HG03457 (cell line): Measurements from ENCODE around the gene ADNP.

ENCODE experiments used
- ATAC-seq: cut with Tn5 transposase; IDR thresholded peaks from one replicate; pipeline ENCODE4 v1.9.1; 2021; ENCODE audit warnings: moderate number of reproducible peaks; ENCODE audit not compliant: unreplicated experiment

The ADNP gene

GRCh38 chr20:50874111-50874757 is 57.0 kb downstream of the ADNP start:
- ATAC-seq, result no peak

GRCh38 chr20:50873585-50873984 is 57.7 kb downstream of the ADNP start:
- ATAC-seq, result no peak

GRCh38 chr20:50872560-50873425 is 58.4 kb downstream of the ADNP start:
- ATAC-seq, result no peak

- ATAC-seq, result no peak
Measured at GRCh38 chr20:50870561-50871161, 60.6 kb downstream of the ADNP start.

GRCh38 chr20:50868509-50869495 is 62.4 kb downstream of the ADNP start:
- ATAC-seq, result no peak

- ATAC-seq, result no peak
Measured at GRCh38 chr20:50867805-50868204, 63.4 kb downstream of the ADNP start.

- no peak for ATAC-seq
Measured at GRCh38 chr20:50866831-50867230, 64.4 kb downstream of the ADNP start.

- ATAC-seq, result no peak
Measured at GRCh38 chr20:50866036-50866685, 65.1 kb downstream of the ADNP start.

- ATAC-seq, result no peak
Measured at GRCh38 chr20:50865591-50865990, 65.6 kb downstream of the ADNP start.

- no peak for ATAC-seq
Measured at GRCh38 chr20:50865114-50865513, 66.1 kb downstream of the ADNP start.

- ATAC-seq, result no peak
Measured at GRCh38 chr20:50862546-50862945, 68.7 kb downstream of the ADNP start.

- no peak for ATAC-seq
Measured at GRCh38 chr20:50861012-50861411, 70.2 kb downstream of the ADNP start.

- ATAC-seq, result no peak
Measured at GRCh38 chr20:50859161-50859560, 72.1 kb downstream of the ADNP start.

- ATAC-seq, result no peak
Measured at GRCh38 chr20:50858525-50858924, 72.7 kb downstream of the ADNP start.

GRCh38 chr20:50857348-50857747 is 73.9 kb downstream of the ADNP start:
- no peak for ATAC-seq

GRCh38 chr20:50856475-50857041 is 74.7 kb downstream of the ADNP start:
- ATAC-seq, result no peak

GRCh38 chr20:50855498-50856474 is 75.5 kb downstream of the ADNP start:
- no peak for ATAC-seq

- no peak for ATAC-seq
Measured at GRCh38 chr20:50854506-50855249, 76.6 kb downstream of the ADNP start.
